Dendritic cell treated with granulocyte-macrophage colony-stimulating factor and Interleukin-4, amounts not matched to agents 40 ng/mL and 50 ng/mL, for 4 days (primary cell): ENCODE results near the gene GGCX.
"Not testable (repeated sequence)": the region's sequence is repeated elsewhere in the genome, so short reads cannot be mapped to it uniquely, and the experiment has no call there.

Experiments used
- H3K27ac Mint-ChIP-seq: one replicate; pipeline ENCODE4 v1.8.0; 2022; ENCODE audit warnings: mild to moderate bottlenecking, mixed read lengths
- H3K27me3 Mint-ChIP-seq: one replicate; pipeline ENCODE4 v1.8.0; 2022; ENCODE audit warnings: mild to moderate bottlenecking, mixed read lengths
- H3K36me3 Mint-ChIP-seq: one replicate; pipeline ENCODE4 v1.8.0; 2022; ENCODE audit warnings: low read depth, mixed read lengths
- H3K4me1 Mint-ChIP-seq: one replicate; pipeline ENCODE4 v1.8.0; 2022; ENCODE audit warnings: low read depth, mixed read lengths
- H3K4me3 Mint-ChIP-seq: one replicate; pipeline ENCODE4 v1.8.0; 2022; ENCODE audit warnings: mild to moderate bottlenecking, moderate library complexity, mixed read lengths
- H3K9me3 Mint-ChIP-seq: one replicate; pipeline ENCODE4 v1.8.0; 2022; ENCODE audit warnings: mixed read lengths
- intact Hi-C: fragments of 100-400 bp; cut with micrococcal nuclease; formaldehyde crosslinking; loops from one replicate; pipeline ENCODE4 v1.15.0; 2022

GGCX gene

GRCh38 chr2:85547859-85548607 is 13.3 kb downstream of the GGCX start:
- Mint-ChIP-seq H3K36me3 (peaks cover 88% of the 10 kb centered on the region), H3K4me1 (peaks cover 57% of the 10 kb centered on the region), H3K9me3 (no peaks in the 10 kb centered on the region), H3K4me3 (no peak overlapping the region), H3K27me3 (no peaks in the 10 kb centered on the region), H3K27ac (peak overlapping the region; percentile 25)
- intact Hi-C loops: no loop called here

- peaks cover 63% of the 10 kb centered on the region for H3K4me1 Mint-ChIP-seq
- no peaks in the 10 kb centered on the region for H3K27me3 Mint-ChIP-seq
- intact Hi-C loops: no loop called here
- H3K9me3 Mint-ChIP-seq: no peaks in the 10 kb centered on the region
- peaks cover 88% of the 10 kb centered on the region for H3K36me3 Mint-ChIP-seq
- H3K27ac Mint-ChIP-seq: peak overlapping the region; percentile 25
- H3K4me3 Mint-ChIP-seq: no peak overlapping the region
Observed at GRCh38 chr2:85547089-85547858, 14.0 kb downstream of the GGCX start.

DNA sequence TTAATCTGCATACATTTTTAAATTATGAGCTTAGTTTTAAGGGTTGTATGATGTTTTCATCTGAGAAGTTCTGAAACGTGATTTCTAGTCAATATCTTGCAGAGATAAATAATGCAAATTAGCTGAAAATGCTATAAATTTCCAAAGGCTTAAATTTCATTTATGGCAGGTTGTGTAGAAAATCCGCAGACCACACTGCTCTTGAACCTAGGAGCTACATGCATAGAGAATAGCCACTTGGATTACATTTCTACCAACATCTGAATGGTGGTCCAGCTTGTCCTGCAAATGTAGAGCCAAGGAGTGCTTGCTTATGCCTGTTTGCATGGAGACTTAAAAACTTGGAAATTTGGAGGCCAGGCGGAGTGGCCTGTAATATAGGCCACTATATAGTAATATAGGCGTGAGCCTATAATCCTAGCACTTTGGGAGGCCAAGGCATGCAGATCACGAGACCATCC is 15.5 kb downstream of the GGCX start:
- peaks cover 88% of the 10 kb centered on the region for H3K36me3 Mint-ChIP-seq
- H3K9me3 Mint-ChIP-seq: no peaks in the 10 kb centered on the region
- H3K4me1 Mint-ChIP-seq: peaks cover 59% of the 10 kb centered on the region
- no peak overlapping the region for H3K4me3 Mint-ChIP-seq
- intact Hi-C loops: no loop called here
- no peaks in the 10 kb centered on the region for H3K27me3 Mint-ChIP-seq
- no peak overlapping the region for H3K27ac Mint-ChIP-seq

- H3K9me3 Mint-ChIP-seq, H3K4me3 Mint-ChIP-seq, H3K27me3 Mint-ChIP-seq, intact Hi-C loops: not testable (repeated sequence)
- H3K4me1 Mint-ChIP-seq: peaks cover 52% of the 10 kb centered on the region
- peaks cover 88% of the 10 kb centered on the region for H3K36me3 Mint-ChIP-seq
- H3K27ac Mint-ChIP-seq: peak overlapping the region; percentile 50
Observed at GRCh38 chr2:85544915-85545779, 16.1 kb downstream of the GGCX start.

DNA sequence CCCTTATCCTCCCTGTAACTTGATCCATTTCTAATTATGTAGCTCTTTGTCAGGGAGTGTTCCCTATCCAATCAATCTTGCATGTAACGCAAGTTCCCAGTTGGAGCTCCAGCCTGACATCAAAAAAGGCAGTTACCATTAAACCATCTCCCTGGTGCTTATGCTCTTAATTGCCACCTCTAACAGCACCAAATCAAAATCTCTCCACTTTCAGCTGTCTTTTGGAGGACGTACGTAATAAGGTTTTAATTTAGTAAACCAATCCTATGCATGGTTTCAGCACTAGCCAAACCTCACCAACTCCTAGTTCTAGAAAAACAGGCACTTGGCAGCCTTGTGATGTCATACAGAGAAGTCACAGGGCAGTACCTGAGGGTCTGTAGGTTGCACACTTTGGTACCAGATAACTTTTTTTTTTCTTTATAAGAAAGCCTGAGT is 17.0 kb downstream of the GGCX start:
- Mint-ChIP-seq H3K4me3 (peak overlapping the region; percentile 34), H3K4me1 (peaks cover 43% of the 10 kb centered on the region), H3K36me3 (peaks cover 88% of the 10 kb centered on the region), H3K27ac (peak overlapping the region; percentile 59)
- H3K27me3 Mint-ChIP-seq, H3K9me3 Mint-ChIP-seq, intact Hi-C loops: not testable (repeated sequence)

- H3K9me3 Mint-ChIP-seq: no peaks in the 10 kb centered on the region
- no peaks in the 10 kb centered on the region for H3K27me3 Mint-ChIP-seq
- intact Hi-C loops: no loop called here
- H3K27ac Mint-ChIP-seq: peak overlapping the region; percentile 61
- H3K36me3 Mint-ChIP-seq: peaks cover 96% of the 10 kb centered on the region
- peak overlapping the region; percentile 96 for H3K4me3 Mint-ChIP-seq
- peaks cover 35% of the 10 kb centered on the region for H3K4me1 Mint-ChIP-seq
Observed at GRCh38 chr2:85542777-85543176, 18.5 kb downstream of the GGCX start.

DNA sequence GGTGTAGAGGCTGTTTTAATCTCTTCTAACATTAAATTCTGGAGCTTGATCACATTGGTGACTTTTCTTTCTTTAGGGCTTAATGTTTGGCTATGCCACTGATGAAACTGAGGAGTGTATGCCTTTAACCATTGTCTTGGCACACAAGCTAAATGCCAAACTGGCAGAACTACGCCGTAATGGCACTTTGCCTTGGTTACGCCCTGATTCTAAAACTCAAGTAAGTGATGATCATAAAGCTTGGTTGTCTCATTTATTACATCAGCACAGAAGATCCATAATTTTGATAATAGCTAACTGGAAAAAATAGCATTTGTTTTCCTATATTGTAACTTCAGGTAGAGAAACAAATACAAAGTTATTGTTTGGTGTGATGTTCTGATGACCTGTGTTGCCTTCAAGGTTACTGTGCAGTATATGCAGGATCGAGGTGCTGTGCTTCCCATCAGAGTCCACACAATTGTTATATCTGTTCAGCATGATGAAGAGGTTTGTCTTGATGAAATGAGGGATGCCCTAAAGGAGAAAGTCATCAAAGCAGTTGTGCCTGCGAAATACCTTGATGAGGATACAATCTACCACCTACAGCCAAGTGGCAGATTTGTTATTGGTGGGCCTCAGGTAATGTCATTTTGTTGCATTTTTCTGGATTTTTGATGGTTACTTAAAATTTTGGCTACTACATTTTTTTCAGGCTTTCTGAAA is 19.4 kb downstream of the GGCX start:
- Mint-ChIP-seq H3K4me1 (peaks cover 37% of the 10 kb centered on the region), H3K36me3 (peaks cover 95% of the 10 kb centered on the region), H3K4me3 (peak overlapping the region; percentile 96), H3K9me3 (no peaks in the 10 kb centered on the region), H3K27me3 (no peaks in the 10 kb centered on the region), H3K27ac (peak overlapping the region; percentile 61)
- intact Hi-C loops: no loop called here

DNA sequence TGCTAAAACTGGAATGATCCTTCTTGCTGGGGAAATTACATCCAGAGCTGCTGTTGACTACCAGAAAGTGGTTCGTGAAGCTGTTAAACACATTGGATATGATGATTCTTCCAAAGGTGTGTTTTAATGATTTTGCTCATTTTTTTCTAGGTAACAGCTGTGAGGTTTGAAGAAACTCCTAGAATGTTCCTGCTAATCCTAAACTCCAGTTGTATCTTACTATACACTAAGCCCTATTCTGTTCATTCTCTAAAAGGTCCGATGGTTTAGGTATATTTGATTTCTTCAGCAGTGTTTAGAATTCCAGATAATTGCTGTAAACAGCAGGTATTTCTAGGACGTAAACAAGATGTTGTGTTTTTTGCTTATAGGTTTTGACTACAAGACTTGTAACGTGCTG is 20.0 kb downstream of the GGCX start:
- peaks cover 91% of the 10 kb centered on the region for H3K36me3 Mint-ChIP-seq
- peaks cover 41% of the 10 kb centered on the region for H3K4me1 Mint-ChIP-seq
- H3K27ac Mint-ChIP-seq: no peak overlapping the region
- peak overlapping the region; percentile 96 for H3K4me3 Mint-ChIP-seq
- no peaks in the 10 kb centered on the region for H3K27me3 Mint-ChIP-seq
- H3K9me3 Mint-ChIP-seq: no peaks in the 10 kb centered on the region
- intact Hi-C loops: no loop called here

DNA sequence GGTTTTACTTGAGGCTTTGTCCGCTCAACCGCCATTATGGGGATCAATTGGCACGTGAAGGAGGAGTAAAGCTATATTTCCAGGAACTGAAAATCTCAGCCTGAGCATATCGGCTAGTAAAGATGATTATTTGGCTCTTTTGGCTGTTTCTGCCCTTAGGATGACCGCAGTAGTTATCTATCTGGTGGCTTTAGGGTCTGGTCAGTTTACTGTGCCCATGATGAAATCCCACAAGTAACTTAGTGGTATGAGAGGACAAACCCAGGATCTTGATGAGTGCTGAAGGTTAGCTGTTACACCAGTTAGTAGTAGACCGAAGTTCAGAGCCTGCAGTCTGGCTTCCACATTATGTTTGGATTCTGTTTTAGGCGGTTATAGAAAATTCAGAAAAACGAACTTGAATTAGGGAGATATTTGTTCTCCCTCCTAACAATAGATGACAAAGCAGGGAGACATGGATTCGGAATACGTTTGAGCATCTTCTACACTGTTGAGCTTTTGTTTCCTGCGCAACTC is 21.1 kb downstream of the GGCX start:
- Mint-ChIP-seq H3K9me3 (no peaks in the 10 kb centered on the region), H3K4me1 (peaks cover 52% of the 10 kb centered on the region), H3K4me3 (peak overlapping the region; percentile 96), H3K27ac (peak overlapping the region; percentile 99), H3K36me3 (peaks cover 83% of the 10 kb centered on the region), H3K27me3 (no peaks in the 10 kb centered on the region)
- intact Hi-C loops: no loop called here

DNA sequence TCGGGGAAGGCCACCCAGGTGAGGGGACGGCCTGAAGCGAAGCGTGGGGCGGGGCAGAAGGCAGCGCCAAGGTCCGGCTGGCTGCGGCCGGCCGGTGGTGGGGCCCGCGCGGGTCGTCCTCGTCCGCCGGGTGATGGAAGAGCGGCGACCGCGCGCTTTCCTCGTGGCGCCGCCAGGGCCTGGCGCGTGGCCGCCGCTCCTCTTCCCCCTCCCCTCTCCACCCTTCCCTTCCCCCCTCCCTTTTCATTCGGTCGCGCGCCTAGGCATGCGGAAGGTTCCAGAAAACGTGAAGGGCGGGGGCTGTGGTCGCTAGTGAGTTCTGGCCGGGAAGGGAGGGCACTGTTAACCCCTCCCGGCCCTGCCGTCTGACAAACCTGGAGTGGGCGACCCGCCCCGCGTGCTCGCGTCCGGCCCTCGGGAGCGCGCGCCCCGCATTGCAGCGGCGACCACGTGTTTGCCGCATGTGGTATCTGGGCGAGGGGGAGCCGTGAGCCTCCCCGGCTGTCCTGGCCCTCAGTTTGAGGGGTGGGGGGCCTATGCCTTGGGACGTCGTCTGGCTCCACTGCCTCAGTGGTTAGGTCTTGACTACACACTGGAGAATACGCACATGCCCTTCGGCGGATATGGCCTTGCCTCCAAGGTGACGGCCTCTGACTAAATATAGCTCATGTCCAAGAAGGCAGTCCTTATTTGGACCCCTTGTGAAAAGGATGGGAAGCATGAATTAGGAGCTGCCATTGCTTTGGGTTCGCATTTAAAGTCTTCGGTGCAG is 21.7 kb downstream of the GGCX start:
- intact Hi-C loops: loop anchor here (1.0 to 5.0 kb wide), 3 partner anchors 37 to 119 kb away; no protein-coding TSS in a partner anchor
- peak overlapping the region; percentile 99 for H3K27ac Mint-ChIP-seq
- peaks cover 58% of the 10 kb centered on the region for H3K4me1 Mint-ChIP-seq
- no peaks in the 10 kb centered on the region for H3K9me3 Mint-ChIP-seq
- no peaks in the 10 kb centered on the region for H3K27me3 Mint-ChIP-seq
- peak overlapping the region; percentile 96 for H3K4me3 Mint-ChIP-seq
- H3K36me3 Mint-ChIP-seq: peaks cover 77% of the 10 kb centered on the region

DNA sequence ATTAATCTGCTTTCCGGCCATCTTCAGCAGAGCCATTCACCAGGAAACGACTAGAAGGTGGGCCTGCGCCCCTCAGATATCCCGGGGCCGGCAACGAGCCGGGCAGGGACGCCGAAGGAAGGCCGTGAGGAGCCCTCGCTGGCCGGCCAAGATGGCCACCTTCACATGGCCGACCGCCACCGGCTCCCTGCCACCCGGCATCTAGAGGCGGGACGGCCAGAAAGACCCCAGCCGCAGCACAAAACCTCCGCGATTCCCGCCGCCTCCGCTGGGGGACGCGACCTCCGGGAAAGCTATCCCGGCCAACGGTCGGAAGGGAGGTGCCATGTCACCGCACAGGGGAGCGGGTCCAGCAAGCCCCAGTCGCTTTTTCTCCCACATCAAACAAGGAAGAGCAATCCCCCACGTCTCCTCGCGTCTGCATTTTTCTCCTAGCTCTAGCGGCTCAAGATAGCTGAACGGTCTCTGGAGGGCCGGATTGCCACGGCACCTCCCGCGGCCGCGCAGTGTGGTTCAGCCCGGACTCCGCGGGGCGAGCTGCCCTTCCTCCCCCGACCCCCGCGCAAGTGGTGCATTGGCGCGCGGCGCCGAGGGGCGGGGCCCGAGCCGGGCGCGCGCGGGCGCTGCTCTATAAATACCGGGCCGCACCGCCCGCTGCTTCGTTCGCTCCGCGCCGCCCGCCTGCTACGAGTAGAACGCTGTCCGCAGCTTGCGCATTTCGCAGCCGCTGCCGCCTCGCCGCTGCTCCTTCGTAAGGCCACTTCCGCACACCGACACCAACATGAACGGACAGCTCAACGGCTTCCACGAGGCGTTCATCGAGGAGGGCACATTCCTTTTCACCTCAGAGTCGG is 22.6 kb downstream of the GGCX start, which contains the start of gene MAT2A:
Gene MAT2A (plus strand): TSS at position 662 of the 854 bp plus-strand sequence. CDS start 120 bp downstream, at position 782.
- H3K4me1 Mint-ChIP-seq: peaks cover 56% of the 10 kb centered on the region
- H3K4me3 Mint-ChIP-seq: peak within 1 kb of the TSS; percentile 96
- H3K36me3 Mint-ChIP-seq: peaks cover 69% of the 10 kb centered on the region

More for the DNA sequence above, 22.6 kb downstream of the GGCX start, which contains the start of gene MAT2A:
- H3K27ac Mint-ChIP-seq: peak within 1 kb of the TSS; percentile 99
- H3K9me3 Mint-ChIP-seq: no peaks in the 10 kb centered on the region
- intact Hi-C loops: loop anchor here (1.0 to 5.0 kb wide), 3 partner anchors 36 to 118 kb away; no protein-coding TSS in a partner anchor
- no peaks in the 10 kb centered on the region for H3K27me3 Mint-ChIP-seq
